Activated T-cell treated with anti-CD3 and anti-CD28 coated beads, Interleukin-2, amount 50 U/mL, for 24 hours (primary cell): ENCODE results near the gene STPG2.

Experiments
- DNase-seq: peaks from one replicate; pipeline ENCODE4 v3.0.0-alpha.2; 2020
- H3K27ac Mint-ChIP-seq: 2 replicates; pipeline ENCODE4 v1.8.0; 2020; ENCODE audit warnings: mild to moderate bottlenecking, mixed read lengths
- H3K27me3 Mint-ChIP-seq: 2 replicates; pipeline ENCODE4 v1.8.0; 2020; ENCODE audit warnings: mixed read lengths
- H3K36me3 Mint-ChIP-seq: 2 replicates; pipeline ENCODE4 v1.8.0; 2020; ENCODE audit warnings: low read depth, mixed read lengths
- H3K4me1 Mint-ChIP-seq: 2 replicates; pipeline ENCODE4 v1.8.0; 2020; ENCODE audit warnings: low read depth, mixed read lengths
- H3K4me3 Mint-ChIP-seq: 2 replicates; pipeline ENCODE4 v1.8.0; 2020; ENCODE audit warnings: mild to moderate bottlenecking, moderate library complexity, mixed read lengths
- H3K9me3 Mint-ChIP-seq: 2 replicates; pipeline ENCODE4 v1.8.0; 2020; ENCODE audit warnings: mixed read lengths

The STPG2 gene

DNA sequence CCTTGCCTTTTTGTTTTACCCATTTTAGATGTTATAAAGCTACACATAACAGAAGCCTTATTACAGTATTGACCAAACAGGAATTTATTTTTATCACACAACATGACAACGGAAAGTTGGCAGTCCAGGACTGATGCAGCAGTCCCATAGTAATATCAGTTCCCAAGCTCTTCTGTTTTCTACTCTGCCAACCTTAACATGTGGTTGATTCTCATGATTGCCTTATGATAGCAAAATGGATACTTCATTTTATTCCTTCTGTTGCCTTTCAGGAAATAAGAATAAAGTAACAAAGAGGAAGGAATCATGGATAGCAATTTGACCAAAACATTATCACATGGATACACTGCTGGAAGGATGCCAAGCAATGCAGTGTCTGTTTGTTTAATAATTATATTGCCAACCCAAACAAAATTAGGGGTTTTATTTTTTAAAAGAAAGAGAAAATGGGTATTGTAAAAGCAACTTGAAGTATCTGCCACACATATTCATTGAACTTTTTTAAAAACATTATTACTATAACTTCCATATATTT, 275.7 kb downstream of the STPG2 start:
- H3K4me1 Mint-ChIP-seq, result no peaks in the 10 kb centered on the region
- no peak for DNase-seq
- H3K4me3 Mint-ChIP-seq, result no peak overlapping the region
- peaks cover 12% of the 10 kb centered on the region for H3K9me3 Mint-ChIP-seq
- H3K36me3 Mint-ChIP-seq, result no peaks in the 10 kb centered on the region
- H3K27me3 Mint-ChIP-seq, result no peaks in the 10 kb centered on the region
- no peak overlapping the region for H3K27ac Mint-ChIP-seq

DNA sequence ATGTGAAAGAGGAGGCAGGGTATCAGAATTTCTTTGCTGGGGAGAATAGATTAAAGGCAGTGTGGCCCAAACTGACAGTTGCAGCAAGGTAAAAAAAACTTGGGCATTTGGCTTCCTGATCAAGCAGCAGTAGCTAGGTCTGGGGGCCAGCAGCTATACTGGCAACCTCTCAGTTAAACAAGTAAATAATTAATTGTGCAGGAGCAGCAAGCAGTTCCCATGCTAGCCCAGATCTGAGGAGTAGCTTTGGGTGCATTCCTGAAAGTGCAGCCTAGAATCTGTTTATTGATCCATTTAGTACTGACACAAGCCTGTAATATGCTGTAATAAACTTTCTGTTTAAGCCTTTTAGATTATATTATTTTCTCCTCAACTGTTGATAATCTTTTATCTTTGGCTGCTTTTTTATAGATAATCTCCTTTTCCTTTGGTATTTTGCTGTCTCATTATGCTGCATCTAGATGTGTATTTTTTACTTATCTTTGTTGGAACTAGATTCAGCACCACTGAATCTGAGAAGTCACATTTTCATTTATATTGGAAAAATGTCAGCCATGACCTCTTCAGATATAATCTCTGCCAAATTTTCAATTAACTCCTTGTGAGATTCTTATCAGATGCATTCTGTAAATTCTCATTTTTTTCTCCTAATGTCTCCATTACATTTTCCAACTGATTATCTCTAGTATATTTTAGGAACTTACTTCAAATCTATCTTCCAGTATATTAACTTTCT, 276.3 kb downstream of the STPG2 start:
- Mint-ChIP-seq H3K9me3 (peaks cover 12% of the 10 kb centered on the region), H3K27ac (no peak overlapping the region), H3K27me3 (no peaks in the 10 kb centered on the region), H3K4me3 (no peak overlapping the region), H3K36me3 (no peaks in the 10 kb centered on the region), H3K4me1 (no peaks in the 10 kb centered on the region)
- no peak for DNase-seq

DNA sequence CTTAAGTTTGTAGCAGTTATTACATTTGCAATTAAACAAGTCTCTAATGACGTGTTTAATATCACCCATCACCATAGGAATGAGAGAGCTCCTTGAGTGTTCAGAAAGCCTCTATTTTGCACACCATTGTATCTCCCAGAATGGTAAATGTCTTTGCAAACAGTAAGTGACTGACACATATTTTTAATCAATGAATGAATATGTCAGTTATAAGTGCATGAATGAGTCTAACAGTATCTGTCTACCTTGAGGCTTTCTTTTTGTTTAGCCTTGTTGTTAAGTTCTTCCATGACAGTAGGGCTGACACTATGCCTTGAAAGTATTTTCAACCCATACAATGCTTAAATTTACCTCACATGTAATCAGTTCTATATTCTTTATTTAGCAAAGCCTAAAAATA, 292.2 kb downstream of the STPG2 start:
- no peak overlapping the region for H3K4me3 Mint-ChIP-seq
- no peak overlapping the region for H3K27ac Mint-ChIP-seq
- no peaks in the 10 kb centered on the region for H3K36me3 Mint-ChIP-seq
- no peak for DNase-seq
- H3K9me3 Mint-ChIP-seq, result peaks cover 25% of the 10 kb centered on the region
- H3K4me1 Mint-ChIP-seq, result no peaks in the 10 kb centered on the region
- no peaks in the 10 kb centered on the region for H3K27me3 Mint-ChIP-seq

DNA sequence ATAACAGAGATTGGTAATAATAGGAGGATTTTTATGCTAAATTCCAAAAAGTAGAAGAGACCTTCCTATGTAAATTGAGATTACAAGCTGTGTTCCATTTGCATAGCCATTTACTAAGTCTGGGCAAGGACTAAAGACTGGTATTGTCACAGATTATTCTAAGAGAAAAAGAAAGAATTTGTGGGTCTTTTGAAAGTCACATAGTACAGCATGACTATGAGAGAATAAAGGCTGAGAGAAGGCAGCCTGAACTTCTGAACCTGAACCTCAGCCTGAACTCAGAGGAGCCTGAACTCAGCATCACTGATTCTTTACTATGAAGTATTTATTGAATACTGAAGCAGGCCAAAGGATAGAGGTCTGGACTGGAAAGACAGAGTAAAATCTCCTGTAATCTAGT, 297.5 kb downstream of the STPG2 start:
- Mint-ChIP-seq H3K36me3 (no peaks in the 10 kb centered on the region), H3K4me1 (no peaks in the 10 kb centered on the region), H3K27me3 (no peaks in the 10 kb centered on the region), H3K27ac (no peak overlapping the region), H3K9me3 (peaks cover 12% of the 10 kb centered on the region), H3K4me3 (no peak overlapping the region)
- DNase-seq, result no peak

DNA sequence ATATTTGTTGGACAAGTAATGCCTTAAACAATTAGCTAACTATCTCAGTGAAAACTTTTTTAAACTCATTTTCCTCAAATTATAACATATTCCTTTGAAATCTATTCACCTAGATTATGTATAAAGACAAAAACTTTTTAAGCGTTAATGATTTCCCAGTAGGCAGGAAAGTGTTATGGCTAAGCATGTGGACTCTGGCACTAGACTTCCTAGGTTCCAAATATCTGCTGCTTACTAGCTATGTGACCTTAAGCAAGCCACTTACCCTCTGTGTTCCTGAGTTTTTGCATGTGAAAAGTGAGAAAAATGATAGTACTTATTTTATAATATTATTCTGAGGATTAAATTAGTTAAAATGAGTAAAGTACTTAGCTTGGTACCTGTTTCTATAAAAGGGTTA, 301.8 kb downstream of the STPG2 start:
- Mint-ChIP-seq H3K36me3 (no peaks in the 10 kb centered on the region), H3K9me3 (peaks cover 7% of the 10 kb centered on the region), H3K27me3 (no peaks in the 10 kb centered on the region), H3K4me1 (no peaks in the 10 kb centered on the region), H3K27ac (no peak overlapping the region), H3K4me3 (no peak overlapping the region)
- no peak for DNase-seq

DNA sequence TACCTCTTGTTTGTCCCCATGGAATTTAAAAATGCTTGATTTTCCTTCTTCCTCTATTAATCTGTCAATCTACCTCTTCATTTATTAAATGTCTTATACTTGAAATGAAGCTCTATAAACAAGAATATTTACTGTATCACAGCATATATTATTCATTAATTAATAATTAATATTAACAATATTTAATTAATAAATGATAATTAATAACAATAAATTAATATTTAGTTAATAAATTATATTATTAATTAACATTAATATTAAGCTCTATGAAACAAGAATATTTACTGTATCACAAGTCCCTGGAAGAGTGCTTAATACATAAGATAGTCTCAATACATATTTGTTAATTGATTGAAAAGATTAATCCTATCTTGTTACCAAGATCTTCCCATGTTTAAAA, 306.6 kb downstream of the STPG2 start:
- Mint-ChIP-seq H3K4me3 (no peak overlapping the region), H3K27me3 (no peaks in the 10 kb centered on the region), H3K9me3 (peaks cover 9% of the 10 kb centered on the region), H3K27ac (no peak overlapping the region), H3K4me1 (no peaks in the 10 kb centered on the region), H3K36me3 (no peaks in the 10 kb centered on the region)
- DNase-seq, result no peak

DNA sequence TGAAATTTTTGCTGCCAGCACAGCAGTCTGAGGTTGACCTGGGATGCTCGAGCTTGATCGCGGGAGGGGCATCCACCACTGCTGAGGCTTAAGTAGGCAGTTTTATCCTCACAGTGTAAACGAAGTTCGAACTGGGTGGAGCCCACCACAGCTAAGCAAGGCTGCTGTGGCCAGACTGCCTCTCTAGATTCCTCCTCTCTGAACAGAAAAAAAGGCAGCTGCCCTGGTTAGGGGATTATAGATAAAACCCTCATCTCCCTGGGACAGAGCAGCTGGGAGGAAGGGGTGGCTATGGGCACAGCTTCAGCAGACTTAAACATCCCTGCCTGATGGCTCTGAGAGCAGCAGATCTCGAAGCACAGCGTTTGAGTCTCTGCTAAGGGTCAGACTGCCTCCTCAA, 314.6 kb downstream of the STPG2 start:
- Mint-ChIP-seq H3K4me1 (no peaks in the 10 kb centered on the region), H3K27me3 (no peaks in the 10 kb centered on the region), H3K36me3 (no peaks in the 10 kb centered on the region), H3K27ac (no peak overlapping the region), H3K4me3 (no peak overlapping the region), H3K9me3 (peaks cover 10% of the 10 kb centered on the region)
- DNase-seq, result no peak

DNA sequence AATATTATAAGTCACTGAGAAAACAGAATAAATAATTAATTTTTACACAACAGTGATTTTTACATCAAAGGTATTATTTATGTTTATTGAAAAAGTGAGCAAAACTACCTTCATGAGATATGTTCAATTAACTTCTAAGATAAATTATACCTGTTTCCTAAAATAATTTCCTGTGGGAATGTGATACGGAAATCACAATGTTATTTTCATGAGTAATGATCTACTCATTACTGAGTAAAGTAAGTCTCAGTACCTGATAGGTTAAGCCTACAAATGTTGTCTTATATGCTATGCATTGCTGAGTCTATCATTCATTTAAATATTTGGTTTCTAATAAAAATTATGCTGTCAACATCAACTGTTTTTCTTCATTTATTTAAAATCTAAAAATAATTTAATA, 324.0 kb downstream of the STPG2 start:
- H3K27me3 Mint-ChIP-seq, result no peaks in the 10 kb centered on the region
- H3K4me1 Mint-ChIP-seq, result no peaks in the 10 kb centered on the region
- H3K27ac Mint-ChIP-seq, result no peak overlapping the region
- DNase-seq, result no peak
- no peaks in the 10 kb centered on the region for H3K36me3 Mint-ChIP-seq
- H3K9me3 Mint-ChIP-seq, result no peaks in the 10 kb centered on the region
- no peak overlapping the region for H3K4me3 Mint-ChIP-seq

DNA sequence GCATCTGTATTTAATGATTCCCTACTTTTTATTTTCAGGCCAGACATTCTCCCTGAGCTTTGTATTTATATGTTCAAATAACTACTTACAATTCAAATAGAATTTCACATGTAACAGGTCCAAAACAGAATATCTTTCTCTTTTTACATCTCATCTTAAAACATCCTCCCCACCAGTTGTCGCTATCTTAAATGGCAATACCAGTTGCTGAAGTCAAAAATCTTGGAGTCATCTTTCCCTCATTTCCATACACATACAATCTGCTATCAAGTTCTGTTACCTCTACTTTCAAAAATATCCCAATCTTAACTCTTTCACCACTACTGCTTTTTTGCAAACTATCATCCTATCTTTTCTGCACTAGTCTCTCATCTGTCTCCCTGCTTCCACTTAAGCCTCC, 330.5 kb downstream of the STPG2 start:
- Mint-ChIP-seq H3K36me3 (no peaks in the 10 kb centered on the region), H3K4me3 (no peak overlapping the region), H3K27me3 (no peaks in the 10 kb centered on the region), H3K9me3 (no peaks in the 10 kb centered on the region), H3K4me1 (no peaks in the 10 kb centered on the region), H3K27ac (no peak overlapping the region)
- DNase-seq, result no peak

DNA sequence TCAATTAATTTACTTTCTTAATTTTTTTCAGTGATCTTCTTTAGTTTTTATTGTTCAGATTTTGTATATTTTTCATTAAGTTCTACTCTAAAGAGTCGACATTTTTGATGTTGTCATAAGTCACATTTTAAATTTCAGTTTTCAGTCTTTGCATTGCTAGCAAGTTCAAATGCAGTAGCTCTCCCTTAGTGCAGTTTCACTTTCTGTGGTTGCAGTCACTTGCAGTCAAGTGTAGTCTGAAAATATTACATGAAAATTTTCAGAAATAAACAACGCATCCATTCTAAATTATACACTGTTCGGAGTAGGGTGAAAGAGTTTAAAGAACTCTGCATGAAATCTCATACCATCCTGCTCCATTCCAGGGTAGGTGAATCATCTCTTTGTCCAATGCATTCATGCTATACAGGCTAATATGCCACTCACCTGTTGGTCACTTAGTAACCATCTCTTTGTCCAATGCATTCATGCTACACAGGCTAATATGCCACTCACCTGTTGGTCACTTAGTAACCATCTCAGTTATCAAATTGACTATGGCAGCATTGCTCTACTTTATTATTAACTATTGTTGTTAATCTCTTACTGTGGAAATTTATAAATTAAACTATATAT, 356.9 kb downstream of the STPG2 start:
- Mint-ChIP-seq H3K9me3 (peaks cover 9% of the 10 kb centered on the region), H3K27me3 (no peaks in the 10 kb centered on the region), H3K4me1 (no peaks in the 10 kb centered on the region), H3K36me3 (no peaks in the 10 kb centered on the region), H3K27ac (no peak overlapping the region), H3K4me3 (no peak overlapping the region)
- no peak for DNase-seq

DNA sequence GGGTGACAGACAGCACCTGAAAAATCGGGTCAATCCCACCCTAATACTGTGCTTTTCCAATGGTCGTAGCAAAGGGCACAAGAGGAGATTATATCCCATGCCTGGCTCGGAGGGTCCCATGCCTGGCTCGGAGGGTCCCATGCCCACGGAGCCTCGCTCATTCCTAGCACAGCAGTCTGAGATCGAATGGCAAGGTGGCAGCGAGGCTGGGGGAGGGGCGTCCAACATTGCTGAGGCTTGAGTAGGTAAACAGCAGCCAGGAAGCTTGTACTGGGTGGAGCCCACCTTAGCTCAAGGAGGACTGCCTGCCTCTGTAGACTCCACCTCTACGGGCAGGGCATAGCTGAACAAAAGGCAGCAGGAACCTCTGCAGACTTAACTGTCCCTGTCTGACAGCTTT, 365.1 kb downstream of the STPG2 start:
- no peaks in the 10 kb centered on the region for H3K27me3 Mint-ChIP-seq
- no peak overlapping the region for H3K27ac Mint-ChIP-seq
- no peaks in the 10 kb centered on the region for H3K36me3 Mint-ChIP-seq
- H3K4me3 Mint-ChIP-seq, result no peak overlapping the region
- DNase-seq, result no peak
- peaks cover 6% of the 10 kb centered on the region for H3K9me3 Mint-ChIP-seq
- no peaks in the 10 kb centered on the region for H3K4me1 Mint-ChIP-seq

DNA sequence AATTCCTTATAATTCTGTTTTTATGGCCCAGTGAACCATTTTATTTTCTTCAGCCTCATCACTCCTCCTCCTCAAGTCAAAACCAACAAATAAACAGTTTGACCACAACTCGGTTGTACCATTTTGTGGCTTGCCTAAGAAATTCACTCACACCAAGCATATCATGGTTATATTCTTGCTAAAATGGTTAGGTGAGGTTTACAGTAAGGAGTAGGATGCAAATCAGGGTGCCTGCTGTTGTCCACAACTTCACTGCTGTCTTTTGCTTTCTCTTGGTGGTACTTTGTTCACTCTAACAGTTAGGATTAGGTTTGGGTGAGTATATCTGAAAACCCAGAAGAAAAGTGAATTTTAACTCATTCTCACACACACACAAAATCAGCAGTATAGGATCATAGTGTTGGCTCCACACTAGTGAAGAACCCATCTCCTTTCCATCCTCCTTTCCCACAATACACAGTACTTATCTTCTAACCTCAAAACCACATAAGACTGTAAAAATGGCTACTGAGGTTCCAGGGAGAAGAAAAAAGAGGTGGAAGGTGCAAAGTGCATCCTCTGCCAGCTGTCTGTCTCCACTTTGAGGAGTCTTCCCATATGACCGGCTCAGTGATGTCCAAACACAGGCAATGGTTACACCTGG, 368.8 kb downstream of the STPG2 start:
- Mint-ChIP-seq H3K27ac (no peak overlapping the region), H3K9me3 (peaks cover 4% of the 10 kb centered on the region), H3K36me3 (no peaks in the 10 kb centered on the region), H3K27me3 (no peaks in the 10 kb centered on the region), H3K4me3 (no peak overlapping the region), H3K4me1 (no peaks in the 10 kb centered on the region)
- no peak for DNase-seq

DNA sequence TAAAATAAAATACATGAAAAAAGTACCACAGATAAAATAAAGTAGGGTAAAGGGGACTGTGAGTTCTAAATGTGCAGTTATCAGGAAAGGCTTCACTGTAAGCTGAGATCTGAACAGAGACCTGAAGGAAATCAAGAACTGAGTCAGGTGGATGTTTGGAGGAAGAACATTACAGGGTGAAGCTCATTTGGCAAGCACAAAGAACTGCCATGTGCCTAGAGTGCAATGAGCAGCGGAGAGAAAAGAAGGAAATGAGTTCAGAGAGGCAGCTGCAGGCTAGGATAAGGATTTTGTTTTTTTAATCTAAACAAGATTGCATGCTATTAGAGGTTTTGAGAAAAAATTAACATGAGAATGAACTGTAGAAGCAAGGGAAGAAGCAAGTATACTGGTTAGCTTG, 373.1 kb downstream of the STPG2 start:
- Mint-ChIP-seq H3K9me3 (peaks cover 4% of the 10 kb centered on the region), H3K27ac (no peak overlapping the region), H3K36me3 (no peaks in the 10 kb centered on the region), H3K4me3 (no peak overlapping the region), H3K27me3 (no peaks in the 10 kb centered on the region), H3K4me1 (no peaks in the 10 kb centered on the region)
- no peak for DNase-seq

DNA sequence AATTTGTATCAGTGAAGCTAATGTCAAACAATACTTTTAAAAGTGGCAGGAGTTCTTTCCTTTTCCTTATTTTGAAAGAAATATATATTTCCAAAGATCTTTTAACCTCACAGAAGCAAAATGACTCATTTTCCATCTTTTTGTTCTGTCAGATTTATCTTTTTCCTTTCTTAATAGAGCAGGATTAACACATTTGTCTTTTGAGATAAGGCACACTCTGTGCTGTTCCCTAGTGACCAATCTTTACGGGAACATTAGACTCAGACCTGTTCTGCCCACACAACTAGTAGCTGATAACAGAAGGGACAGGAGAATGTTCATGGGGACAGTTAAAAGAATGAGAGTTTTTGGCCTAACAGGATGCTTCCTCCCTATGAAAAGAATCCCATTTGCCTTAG, 381.2 kb downstream of the STPG2 start:
- Mint-ChIP-seq H3K27ac (no peak overlapping the region), H3K36me3 (no peaks in the 10 kb centered on the region), H3K9me3 (no peaks in the 10 kb centered on the region), H3K27me3 (no peaks in the 10 kb centered on the region), H3K4me1 (no peaks in the 10 kb centered on the region), H3K4me3 (no peak overlapping the region)
- DNase-seq, result no peak

DNA sequence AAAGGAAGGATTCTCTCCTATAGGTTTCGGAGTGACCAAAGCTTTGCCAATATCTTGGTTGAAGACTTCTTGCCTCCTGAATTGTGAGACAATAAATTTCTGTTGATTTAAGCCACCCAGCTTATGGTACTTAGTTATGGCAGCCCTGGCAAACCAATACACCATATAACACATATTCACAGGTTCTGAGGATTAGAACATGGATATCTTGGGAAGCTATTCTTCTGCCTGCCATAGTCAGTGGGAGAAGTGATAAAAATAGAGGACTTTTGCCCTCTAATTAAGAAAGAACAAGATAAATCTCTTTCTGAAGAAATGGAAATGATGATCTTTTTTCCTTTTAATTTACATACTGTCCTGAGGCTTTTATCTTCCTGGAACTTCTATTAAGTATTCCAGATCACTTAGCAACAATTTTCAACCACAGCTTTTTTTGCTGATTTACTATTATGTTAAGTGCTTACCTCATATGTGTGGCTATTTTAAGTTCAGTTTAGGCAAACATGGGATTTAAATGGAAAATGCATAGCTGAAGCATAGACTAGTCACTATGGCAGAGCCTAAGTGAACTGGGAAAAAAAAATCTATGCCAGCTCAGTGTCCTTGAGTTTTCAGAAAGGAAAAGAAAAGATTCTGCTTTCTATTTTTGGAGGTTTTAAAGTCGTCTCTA, 381.7 kb downstream of the STPG2 start:
- H3K27me3 Mint-ChIP-seq, result no peaks in the 10 kb centered on the region

More for the DNA sequence above, 381.7 kb downstream of the STPG2 start:
- Mint-ChIP-seq H3K36me3 (no peaks in the 10 kb centered on the region), H3K4me1 (no peaks in the 10 kb centered on the region), H3K27ac (no peak overlapping the region), H3K4me3 (no peak overlapping the region), H3K9me3 (no peaks in the 10 kb centered on the region)
- DNase-seq, result no peak
